H1 (cell line): ENCODE results near the gene DNAJC22. TPM values are rescaled to one million over a fixed set of nuclear protein-coding genes. Genes with fewer than 3 reads are reported as not detected.

Source experiments
- CTCF ChIA-PET: fragments of 300-600 bp; sonication (Branson Sonifier 250); formaldehyde crosslinking; loops from one replicate; lab custom pipeline; 2021; ENCODE audit not compliant: partially characterized antibody; lab: Charles Lee
- POLR2A ChIA-PET: fragments of 300-600 bp; sonication (Branson Sonifier 250); formaldehyde crosslinking; loops from one replicate; lab custom pipeline; 2021; ENCODE audit warnings: inconsistent platforms; ENCODE audit not compliant: partially characterized antibody; lab: Charles Lee
- DNase-seq, 2 experiments: peaks; one replicate each; pipeline versions ENCODE4 v3.0.0 to v3.0.0-alpha.2; 2010 to 2022; ENCODE audit warnings: low spot score in 2 of 2, low read depth in 1 of 2, mixed read lengths in 1 of 2
- FAIRE-seq: peaks from 2 replicates; lab custom pipeline; 2011; peaks lifted over from hg19 to GRCh38; lab: Jason Lieb, UNC
- H2AFZ ChIP-seq: 2 replicates; pipeline ENCODE4 v1.8.1; 2012; ENCODE audit warnings: low read length, inconsistent platforms
- H2AK5ac ChIP-seq: 2 replicates; pipeline ENCODE4 v1.6.1; 2013; ENCODE audit warnings: low read depth, low read length
- H2BK120ac ChIP-seq: replicated peaks from 2 replicates; pipeline ENCODE3; 2013; ENCODE audit warnings: low read depth, low read length, inconsistent platforms
- H2BK12ac ChIP-seq: 2 replicates; pipeline ENCODE4 v1.6.1; 2013; ENCODE audit warnings: low read depth, low read length
- H2BK15ac ChIP-seq: 2 replicates; pipeline ENCODE4 v1.6.1; 2013; ENCODE audit warnings: low read length
- H2BK20ac ChIP-seq: 2 replicates; pipeline ENCODE4 v1.6.1; 2013; ENCODE audit warnings: low read length
- H2BK5ac ChIP-seq: 2 replicates; pipeline ENCODE4 v1.6.1; 2013; ENCODE audit warnings: low read depth, low read length
- H3K14ac ChIP-seq: 2 replicates; pipeline ENCODE4 v1.6.1; 2013; ENCODE audit warnings: inconsistent platforms; ENCODE audit not compliant: insufficient read length
- H3K18ac ChIP-seq: 2 replicates; pipeline ENCODE4 v1.6.1; 2013; ENCODE audit warnings: low read length; ENCODE audit errors: extremely low read depth
- H3K23ac ChIP-seq: 2 replicates; pipeline ENCODE4 v1.6.1; 2013; ENCODE audit warnings: inconsistent platforms; ENCODE audit not compliant: insufficient read length
- H3K23me2 ChIP-seq: 2 replicates; pipeline ENCODE4 v1.6.1; 2013; ENCODE audit warnings: low read depth, low read length
- H3K27ac ChIP-seq: 2 replicates; pipeline ENCODE4 v1.6.1; 2011; ENCODE audit warnings: low read depth, low read length, inconsistent platforms
- H3K27me3 ChIP-seq, 4 experiments: replicated peaks in 1 of 4; 1 replicate in 1 of 4; 2 replicates in 3 of 4; pipeline versions ENCODE4 v1.6.1 to v1.8.1; 2011 to 2013; ENCODE audit warnings: low read length in 3 of 4, mild to moderate bottlenecking in 3 of 4, inconsistent platforms in 2 of 4, mixed read lengths in 2 of 4, moderate library complexity in 1 of 4; ENCODE audit not compliant: control insufficient read depth in 3 of 4, insufficient read depth in 3 of 4; ENCODE audit errors: extremely low read depth in 1 of 4
- H3K36me3 ChIP-seq, 4 experiments: 2 replicates each; pipeline versions ENCODE4 v1.6.1 to v1.8.1; 2011 to 2013; ENCODE audit warnings: mild to moderate bottlenecking in 4 of 4, low read length in 3 of 4, moderate library complexity in 2 of 4, control low read depth in 1 of 4, inconsistent platforms in 1 of 4; ENCODE audit not compliant: insufficient read depth in 4 of 4, control insufficient read depth in 2 of 4
- H3K4ac ChIP-seq: replicated peaks from 2 replicates; pipeline ENCODE3; 2013; ENCODE audit warnings: low read length, low read depth, mixed read lengths, inconsistent platforms; ENCODE audit not compliant: insufficient read length
- H3K4me1 ChIP-seq, 4 experiments: replicated peaks in 1 of 4; 1 replicate in 1 of 4; 2 replicates in 3 of 4; pipeline versions ENCODE4 v1.6.1 to v1.8.1; 2011 to 2013; ENCODE audit warnings: low read length in 3 of 4, inconsistent platforms in 2 of 4, mixed read lengths in 1 of 4; ENCODE audit not compliant: insufficient read depth in 4 of 4, control insufficient read depth in 3 of 4
- H3K4me2 ChIP-seq, 2 experiments: 2 replicates each; pipeline versions ENCODE4 v1.6.1 to v1.8.1; 2011 to 2013; ENCODE audit warnings: low read depth in 2 of 2, low read length in 2 of 2, control low read depth in 1 of 2, inconsistent platforms in 1 of 2, mild to moderate bottlenecking in 1 of 2; ENCODE audit not compliant: insufficient read depth in 1 of 2
- H3K4me3 ChIP-seq, 4 experiments: fragments of 200-600, 300-600 bp in 1 of 4; sonication (generic), shearing (Covaris generic), sonication (Bioruptor Twin) in 1 of 4; 2 replicates each; pipeline versions ENCODE4 v1.5.1 to v1.8.1; 2011 to 2016; ENCODE audit warnings: low read length in 4 of 4, low read depth in 3 of 4, control low read depth in 2 of 4, inconsistent platforms in 2 of 4, mild to moderate bottlenecking in 2 of 4, mixed read lengths in 1 of 4, moderate library complexity in 1 of 4; ENCODE audit not compliant: insufficient read depth in 2 of 4; ENCODE audit errors: extremely low read depth in 1 of 4
- H3K56ac ChIP-seq: replicated peaks from 2 replicates; pipeline ENCODE3; 2013; ENCODE audit warnings: low read depth, mild to moderate bottlenecking, mixed read lengths, low read length, inconsistent platforms; ENCODE audit not compliant: insufficient read length
- H3K79me1 ChIP-seq: 2 replicates; pipeline ENCODE4 v1.6.1; 2013; ENCODE audit warnings: low read depth, low read length, control low read depth
- H3K79me2 ChIP-seq, 2 experiments: 2 replicates each; pipeline versions ENCODE4 v1.6.1 to v1.8.1; 2012 to 2013; ENCODE audit warnings: low read length in 2 of 2, mild to moderate bottlenecking in 2 of 2, inconsistent platforms in 1 of 2; ENCODE audit not compliant: insufficient read depth in 2 of 2, control insufficient read depth in 1 of 2
- H3K9ac ChIP-seq, 4 experiments: replicated peaks in 1 of 4; 1 replicate in 1 of 4; 2 replicates in 3 of 4; pipeline versions ENCODE4 v1.6.1 to v1.8.1; 2011 to 2013; ENCODE audit warnings: low read depth in 3 of 4, low read length in 3 of 4, control low read depth in 2 of 4, mild to moderate bottlenecking in 2 of 4, moderate library complexity in 2 of 4, inconsistent platforms in 1 of 4; ENCODE audit errors: extremely low read depth in 1 of 4
- H3K9me3 ChIP-seq, 2 experiments: 2 replicates each; pipeline versions ENCODE4 v1.6.1 to v1.8.1; 2012 to 2013; ENCODE audit warnings: mild to moderate bottlenecking in 2 of 2, moderate library complexity in 2 of 2, control low read depth in 1 of 2, inconsistent platforms in 1 of 2, low read depth in 1 of 2, low read length in 1 of 2, mixed read lengths in 1 of 2; ENCODE audit not compliant: insufficient read depth in 2 of 2
- H4K20me1 ChIP-seq, 2 experiments: replicated peaks in 1 of 2; 2 replicates each; pipeline versions ENCODE3 to v1.8.1; 2011 to 2013; ENCODE audit warnings: inconsistent platforms in 2 of 2, low read length in 2 of 2, mild to moderate bottlenecking in 1 of 2; ENCODE audit not compliant: insufficient read depth in 2 of 2, control insufficient read depth in 1 of 2
- H4K5ac ChIP-seq: 2 replicates; pipeline ENCODE4 v1.6.1; 2013; ENCODE audit warnings: low read length, low read depth, mixed read lengths, inconsistent platforms; ENCODE audit not compliant: insufficient read length
- H4K8ac ChIP-seq: 2 replicates; pipeline ENCODE4 v1.8.0; 2013; ENCODE audit warnings: mild to moderate bottlenecking, moderate library complexity, low read length, inconsistent platforms; ENCODE audit not compliant: insufficient read depth; ENCODE audit errors: extremely low read depth
- H4K91ac ChIP-seq: replicated peaks from 2 replicates; pipeline ENCODE3; 2013; ENCODE audit warnings: low read length, mixed read lengths, inconsistent platforms; ENCODE audit not compliant: insufficient read length
- BRCA1 ChIP-seq: IDR thresholded peaks from 2 replicates; pipeline ENCODE4 v1.6.1; 2012; ENCODE audit warnings: low read depth, low read length, improper control_type of control experiment
- FOSL1 ChIP-seq: IDR thresholded peaks from 2 replicates; pipeline ENCODE4 v1.6.1; 2011; ENCODE audit warnings: mild to moderate bottlenecking, low read depth, low read length, moderate library complexity; ENCODE audit not compliant: insufficient read depth
- MAX ChIP-seq: IDR thresholded peaks from 2 replicates; pipeline ENCODE4 v1.6.1; 2012; ENCODE audit warnings: inconsistent platforms
- SIN3A ChIP-seq, 2 experiments: IDR thresholded peaks in 1 of 2; conservative IDR thresholded peaks in 1 of 2; 2 replicates each; pipeline ENCODE4 v1.6.1; 2011 to 2012; ENCODE audit warnings: low read length in 2 of 2, improper control_type of control experiment in 1 of 2, low read depth in 1 of 2, mild to moderate bottlenecking in 1 of 2
- TAF1 ChIP-seq: IDR thresholded peaks from 2 replicates; pipeline ENCODE4 v1.6.1; 2011; ENCODE audit warnings: mild to moderate bottlenecking, low read depth, low read length
- WGBS, 2 experiments: shearing (Covaris generic) in 1 of 2; methylation state at CpG; one replicate each; pipeline versions ENCODE4 v1.1.6 to v1.1.7; 2013 to 2015; ENCODE audit warnings: low lambda C conversion rate in 2 of 2, mixed read lengths in 2 of 2, inconsistent platforms in 1 of 2, low coverage in 1 of 2, missing lambda C conversion rate in 1 of 2; ENCODE audit not compliant: insufficient replicate concordance in 2 of 2, insufficient coverage in 1 of 2, insufficient read length in 1 of 2; ENCODE audit errors: extremely low coverage in 1 of 2, missing lambda C conversion rate in 1 of 2; 5-methylcytosine and 5-hydroxymethylcytosine counted together
- polyA plus RNA-seq, 7 experiments: library from polyadenylated mRNA; depleted of rRNA in 3 of 7; stranded (reverse) in 5 of 7; unstranded in 2 of 7; fragments of >200 nt in 5 of 7; fragments of 200-250 nt in 2 of 7; gene quantifications; 1 replicate in 5 of 7; 2 replicates in 1 of 7; 4 replicates in 1 of 7; pipeline versions ENCODE4 v1.2.1 to v1.2.3, GENCODE V29; 2011 to 2013; ENCODE audit warnings: missing spikeins in 2 of 7, mixed read lengths in 2 of 7
- total RNA-seq: library from RNA; stranded (reverse); fragmentation: NEBNext Ultra II Directional; extraction: Animal tissue kit (Norgen Biotek cat#: 25700); gene quantifications from 2 replicates; pipeline ENCODE4 v1.2.1, GENCODE V29; 2021
- TF ChIP-seq, protein P1 (sequence below), 3 experiments: IDR thresholded peaks; 1 replicate in 2 of 3; 2 replicates in 1 of 3; pipeline versions ENCODE4 v1.5.1 to v1.6.1; 2011; ENCODE audit warnings: low read length in 3 of 3, mild to moderate bottlenecking in 3 of 3, inconsistent platforms in 2 of 3, low read depth in 1 of 3, moderate library complexity in 1 of 3; ENCODE audit not compliant: insufficient read depth in 1 of 3; ENCODE audit errors: control extremely low read depth in 1 of 3
- TF ChIP-seq, protein P2 (sequence below): IDR thresholded peaks from 2 replicates; pipeline ENCODE4 v1.6.1; 2011; ENCODE audit warnings: low read depth, mild to moderate bottlenecking, low read length; ENCODE audit not compliant: insufficient read depth

The DNAJC22 gene
- total and polyA plus RNA-seq, 2 of the 8 experiments (the other 6 are each of a cell fraction or from before 2014, with no cell fraction given), result 0.20 to 0.39 TPM

DNA sequence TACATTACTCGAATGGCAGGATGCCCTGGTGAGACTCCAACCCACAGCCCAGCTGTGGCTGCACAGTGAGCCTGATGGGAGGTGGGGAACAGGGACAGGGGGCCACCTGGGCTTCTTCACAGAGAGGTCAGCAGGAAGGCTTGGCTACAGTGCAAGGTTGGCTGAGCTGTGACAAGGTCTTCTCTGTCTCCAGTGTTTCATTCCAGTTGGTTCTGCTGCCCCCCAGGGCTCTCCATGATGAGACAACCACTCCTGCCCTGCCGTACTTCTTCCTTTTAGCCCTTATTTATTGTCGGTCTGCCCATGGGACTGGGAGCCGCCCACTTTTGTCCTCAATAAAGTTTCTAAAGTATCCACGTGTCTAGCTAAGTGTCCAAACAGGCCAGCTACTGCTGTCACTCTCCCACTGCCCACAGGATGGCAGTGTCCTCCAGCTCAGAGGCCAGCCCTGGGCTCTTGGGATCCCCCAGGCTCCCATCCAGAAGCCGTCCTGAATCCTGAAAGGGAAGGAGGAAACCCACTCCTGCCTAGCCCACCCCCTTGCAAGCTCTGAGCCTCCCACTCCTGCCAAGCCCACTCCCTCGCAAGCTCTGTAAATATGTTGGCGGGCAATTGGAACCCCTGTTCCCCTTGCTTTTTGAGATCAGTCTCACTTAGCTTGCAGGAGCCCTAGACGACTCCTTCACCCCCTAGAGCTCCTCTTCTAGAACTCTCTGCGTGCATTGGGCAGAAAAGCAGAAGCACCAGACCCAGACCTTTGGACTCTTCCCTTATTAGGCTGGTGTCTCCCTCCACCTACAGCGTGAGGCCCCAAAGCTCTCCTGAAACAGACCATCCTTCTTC, 15.1 kb upstream of the DNAJC22 start:
- Histone ChIP-seq H2BK20ac (no peak overlapping the region), H3K79me1 (no peaks in the 10 kb centered on the region), H3K4me1 (no peaks in the 10 kb centered on the region; a peak in 2 of 7 replicates), H2AFZ (no peak overlapping the region), H3K23ac (no peak overlapping the region), H3K4ac (no peak overlapping the region), H3K9ac (no peak overlapping the region), H4K20me1 (peaks cover 8 to 9% of the 10 kb centered on the region in 2 experiments), H3K9me3 (peaks cover 0 to 6% of the 10 kb centered on the region in 2 experiments; a peak in 1 of 4 replicates), H3K4me2 (no peak overlapping the region), H3K79me2 (no peaks in the 10 kb centered on the region), H4K5ac (no peak overlapping the region), H2BK120ac (no peak overlapping the region), H3K36me3 (peaks cover 5 to 34% (median 18%) of the 10 kb centered on the region in 4 experiments; a peak in 7 of 8 replicates), H3K14ac (no peak overlapping the region), H3K23me2 (peaks cover 4% of the 10 kb centered on the region; the same call in 1 of the 2 replicates), H2AK5ac (no peak overlapping the region), H3K56ac (no peak overlapping the region), H3K27me3 (peaks cover 33 to 50% (median 43%) of the 10 kb centered on the region in 4 experiments), H4K8ac (no peak overlapping the region), H2BK15ac (no peak overlapping the region), H3K18ac (no peak overlapping the region), H2BK12ac (no peak overlapping the region), H3K27ac (no peak overlapping the region), H3K4me3 (no peak overlapping the region), H2BK5ac (no peak overlapping the region), H4K91ac (no peak overlapping the region)
- FAIRE-seq (no peak), DNase-seq (peak in 1 of 2 experiments; percentile 68)
- ChIA-PET POLR2A (interaction anchor here (0.6 to 6.2 kb wide), 15 partner anchors 9 to 273 kb away, joined by 3 to 37 read pairs (median 5); partner anchors contain the start of genes DNAJC22, PRPH and TROAP), CTCF (interaction anchor here (0.6 to 12.7 kb wide), 40 partner anchors 8 to 1389 kb away, joined by 3 to 276 read pairs (median 4); partner anchors contain the start of genes DNAJC22, PRPH and TROAP)
- 67% methylated on average over 11 of the region's 11 CpGs; no CpG with 5 or more reads in 1 of the 2 experiments for WGBS, 2 experiments
- TF ChIP-seq MAX (peak; percentile 44; the same call in 1 of the 2 replicates), TAF1 (no peak), BRCA1 (no peak), SIN3A (conservative IDR thresholded peaks at IDR 0.05 in 1 of 2, IDR thresholded peaks at IDR 0.05 in 1 of 2; ENCODE audit: low read depth in 1 of 2, low read length in 2 of 2) (peak in 1 of 2 experiments; percentile 74; a peak in 1 of 4 replicates), FOSL1 (no peak)
- TF ChIP-seq, protein P1, sequence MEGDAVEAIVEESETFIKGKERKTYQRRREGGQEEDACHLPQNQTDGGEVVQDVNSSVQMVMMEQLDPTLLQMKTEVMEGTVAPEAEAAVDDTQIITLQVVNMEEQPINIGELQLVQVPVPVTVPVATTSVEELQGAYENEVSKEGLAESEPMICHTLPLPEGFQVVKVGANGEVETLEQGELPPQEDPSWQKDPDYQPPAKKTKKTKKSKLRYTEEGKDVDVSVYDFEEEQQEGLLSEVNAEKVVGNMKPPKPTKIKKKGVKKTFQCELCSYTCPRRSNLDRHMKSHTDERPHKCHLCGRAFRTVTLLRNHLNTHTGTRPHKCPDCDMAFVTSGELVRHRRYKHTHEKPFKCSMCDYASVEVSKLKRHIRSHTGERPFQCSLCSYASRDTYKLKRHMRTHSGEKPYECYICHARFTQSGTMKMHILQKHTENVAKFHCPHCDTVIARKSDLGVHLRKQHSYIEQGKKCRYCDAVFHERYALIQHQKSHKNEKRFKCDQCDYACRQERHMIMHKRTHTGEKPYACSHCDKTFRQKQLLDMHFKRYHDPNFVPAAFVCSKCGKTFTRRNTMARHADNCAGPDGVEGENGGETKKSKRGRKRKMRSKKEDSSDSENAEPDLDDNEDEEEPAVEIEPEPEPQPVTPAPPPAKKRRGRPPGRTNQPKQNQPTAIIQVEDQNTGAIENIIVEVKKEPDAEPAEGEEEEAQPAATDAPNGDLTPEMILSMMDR (IDR thresholded peaks at IDR 0.05; ENCODE audit: control extremely low read depth in 1 of 3, insufficient read depth in 1 of 3, low read depth in 1 of 3, low read length in 3 of 3), result peak; percentile 86 to 89 (median 88)
- TF ChIP-seq, protein P2, sequence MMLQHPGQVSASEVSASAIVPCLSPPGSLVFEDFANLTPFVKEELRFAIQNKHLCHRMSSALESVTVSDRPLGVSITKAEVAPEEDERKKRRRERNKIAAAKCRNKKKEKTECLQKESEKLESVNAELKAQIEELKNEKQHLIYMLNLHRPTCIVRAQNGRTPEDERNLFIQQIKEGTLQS, result no peak
